HCT116 (cell line): ENCODE data around the gene RAB21. TPM values are rescaled to one million over a fixed set of nuclear protein-coding genes. Genes with fewer than 3 reads are reported as not detected.

Source experiments
- ATAC-seq: fragments of 200-7000 bp; cut with Tn5 transposase; 2 replicates; pipeline ENCODE4 v1.9.1; 2020; ENCODE audit warnings: mild to moderate bottlenecking, moderate library complexity
- BruUV-seq: library from RNA; stranded (reverse); fragments of 400-500 nt; replicated peaks from 2 replicates; lab custom pipeline; 2021; lab: Mats Ljungman, UMichigan
- CTCF ChIA-PET: fragments of 300-600 bp; sonication (Branson Sonifier 250); formaldehyde crosslinking; loops from one replicate; lab custom pipeline; 2021; ENCODE audit warnings: antibody characterized with exemption; lab: Charles Lee
- POLR2A ChIA-PET: fragments of 300-600, 350-600 bp; sonication (Branson Sonifier 250); formaldehyde crosslinking; loops from one replicate; lab custom pipeline; 2021; ENCODE audit warnings: antibody characterized with exemption; lab: Charles Lee
- RAD21 ChIA-PET, 2 experiments: fragments of 300-600 bp; sonication (Branson Sonifier 250); formaldehyde crosslinking; loops; one replicate each; lab custom pipeline; 2023; ENCODE audit warnings: low total read pairs in 2 of 2; ENCODE audit not compliant: uncharacterized antibody in 2 of 2, unreplicated experiment in 2 of 2, low non-redundant PET in 1 of 2; lab: Charles Lee
- DNase-seq: peaks from one replicate; pipeline ENCODE4 v3.0.0-alpha.2; 2010; ENCODE audit warnings: low read depth, low spot score
- H2AFZ ChIP-seq: fragments of 200-600 bp; shearing (Covaris generic), sonication (generic); 2 replicates; pipeline ENCODE4 v1.6.1; 2017; ENCODE audit warnings: low read depth, mixed run types, mixed read lengths, antibody characterized with exemption, low read length; ENCODE audit not compliant: poor library complexity, severe bottlenecking
- H3K27ac ChIP-seq: 2 replicates; pipeline ENCODE4 v1.5.1; 2012; ENCODE audit warnings: low read depth, low read length
- H3K27me3 ChIP-seq: fragments of 200-600 bp; sonication (generic); 2 replicates; pipeline ENCODE4 v1.6.1; 2016; ENCODE audit warnings: mixed run types, low read length, mixed read lengths; ENCODE audit not compliant: insufficient read depth
- H3K36me3 ChIP-seq, 2 experiments: fragments of 200-500 bp in 1 of 2; fragments of 200-600 bp in 1 of 2; sonication (Bioruptor generic) in 1 of 2; sonication (generic) in 1 of 2; 2 replicates each; pipeline versions ENCODE4 v1.5.1 to v1.6.1; 2014 to 2016; ENCODE audit warnings: low read length in 2 of 2, inconsistent platforms in 1 of 2, mixed read lengths in 1 of 2, mixed run types in 1 of 2; ENCODE audit not compliant: insufficient read depth in 2 of 2, control insufficient read depth in 1 of 2
- H3K4me1 ChIP-seq, 2 experiments: fragments of 200-600 bp in 1 of 2; sonication (generic) in 1 of 2; 2 replicates each; pipeline versions ENCODE4 v1.5.1 to v1.6.1; 2012 to 2017; ENCODE audit warnings: low read length in 2 of 2, inconsistent platforms in 1 of 2, mild to moderate bottlenecking in 1 of 2, mixed read lengths in 1 of 2, mixed run types in 1 of 2, moderate library complexity in 1 of 2; ENCODE audit not compliant: insufficient read depth in 2 of 2, control insufficient read depth in 1 of 2
- H3K4me2 ChIP-seq: fragments of 200-600 bp; sonication (generic); 2 replicates; pipeline ENCODE4 v1.6.1; 2017; ENCODE audit warnings: mixed run types, low read length, mixed read lengths
- H3K4me3 ChIP-seq, 2 experiments: fragments of 200-600 bp in 1 of 2; sonication (generic) in 1 of 2; replicated peaks in 1 of 2; 2 replicates each; pipeline ENCODE4 v1.5.1; 2011 to 2016; ENCODE audit warnings: low read length in 2 of 2, control low read depth in 1 of 2, low read depth in 1 of 2, mild to moderate bottlenecking in 1 of 2, mixed read lengths in 1 of 2, mixed run types in 1 of 2
- H3K79me2 ChIP-seq: fragments of 200-600 bp; sonication (generic); 2 replicates; pipeline ENCODE4 v1.6.1; 2017; ENCODE audit warnings: mild to moderate bottlenecking, mixed run types, low read length, moderate library complexity, mixed read lengths; ENCODE audit not compliant: insufficient read depth
- H3K9ac ChIP-seq: fragments of 200-600 bp; sonication (generic); 2 replicates; pipeline ENCODE4 v1.6.1; 2016; ENCODE audit warnings: low read length, mixed read lengths
- H3K9me2 ChIP-seq: fragments of 200-600 bp; sonication (generic), shearing (Covaris generic); 2 replicates; pipeline ENCODE4 v1.6.1; 2017; ENCODE audit warnings: mixed run types, mild to moderate bottlenecking, moderate library complexity; ENCODE audit not compliant: insufficient read depth
- H3K9me3 ChIP-seq, 2 experiments: fragments of 200-500 bp in 1 of 2; fragments of 200-600 bp in 1 of 2; sonication (Bioruptor generic) in 1 of 2; sonication (generic) in 1 of 2; 2 replicates each; pipeline ENCODE4 v1.6.1; 2014 to 2017; ENCODE audit warnings: low read length in 2 of 2, mixed read lengths in 2 of 2, inconsistent platforms in 1 of 2, low read depth in 1 of 2, mild to moderate bottlenecking in 1 of 2, mixed run types in 1 of 2, moderate library complexity in 1 of 2; ENCODE audit not compliant: control insufficient read depth in 1 of 2, insufficient read depth in 1 of 2
- H4K20me1 ChIP-seq: fragments of 200-600 bp; sonication (generic), shearing (Covaris generic); 2 replicates; pipeline ENCODE4 v1.6.1; 2017; ENCODE audit warnings: mixed run types, mild to moderate bottlenecking, moderate library complexity; ENCODE audit not compliant: insufficient read depth
- ELF1 ChIP-seq: IDR thresholded peaks from 2 replicates; pipeline ENCODE4 v1.6.1; 2012; ENCODE audit warnings: low read depth, borderline replicate concordance
- EZH2 ChIP-seq: fragments of 200-600 bp; sonication (generic); IDR thresholded peaks from 2 replicates; pipeline ENCODE4 v1.6.1; 2017; ENCODE audit warnings: antibody characterized with exemption, mixed run types
- EZH2phosphoT487 ChIP-seq: fragments of 200-600 bp; IDR thresholded peaks from 2 replicates; pipeline ENCODE4 v1.6.1; 2018; ENCODE audit warnings: antibody characterized with exemption, borderline replicate concordance
- FOSL1 ChIP-seq: IDR thresholded peaks from 2 replicates; pipeline ENCODE4 v1.6.1; 2012; ENCODE audit warnings: low read depth
- JUND ChIP-seq: IDR thresholded peaks from 2 replicates; pipeline ENCODE4 v1.6.1; 2012
- POLR2A ChIP-seq: IDR thresholded peaks from 2 replicates; pipeline ENCODE4 v1.7.0; 2011; ENCODE audit warnings: borderline replicate concordance; ENCODE audit not compliant: insufficient read depth, insufficient read length; ENCODE audit errors: extremely low read depth
- POLR2AphosphoS5 ChIP-seq: IDR thresholded peaks from 2 replicates; pipeline ENCODE4 v1.6.1; 2011; ENCODE audit warnings: mild to moderate bottlenecking, low read depth, low read length, moderate library complexity
- RAD21 ChIP-seq: IDR thresholded peaks from 2 replicates; pipeline ENCODE4 v1.6.1; 2012; ENCODE audit warnings: low read depth, mild to moderate bottlenecking
- SIN3A ChIP-seq: IDR thresholded peaks from 2 replicates; pipeline ENCODE4 v1.6.1; 2012; ENCODE audit warnings: low read depth
- SRF ChIP-seq: IDR thresholded peaks from 2 replicates; pipeline ENCODE4 v1.6.1; 2012; ENCODE audit warnings: low read depth
- YY1 ChIP-seq: IDR thresholded peaks from 2 replicates; pipeline ENCODE4 v1.6.1; 2011; ENCODE audit warnings: low read length, low read depth, moderate library complexity, mild to moderate bottlenecking; ENCODE audit not compliant: insufficient replicate concordance; ENCODE audit errors: extremely low read depth
- ZFX ChIP-seq: fragments of 450-650 bp; IDR thresholded peaks from 2 replicates; pipeline ENCODE4 v1.6.1; 2017
- intact Hi-C: fragments of 100-400 bp; cut with micrococcal nuclease; formaldehyde crosslinking; loops from 2 replicates; pipeline ENCODE4 v1.10.0; 2022
- total RNA-seq: library from RNA; stranded (reverse); gene quantifications from one replicate; pipeline ENCODE4 v1.2.1, GENCODE V29; 2021; ENCODE audit not compliant: unreplicated experiment
- TF ChIP-seq, protein P1 (sequence below): IDR thresholded peaks from 2 replicates; pipeline ENCODE4 v1.6.1; 2012; ENCODE audit warnings: low read depth

Gene RAB21
- total RNA-seq, 1 experiment from 2014 or later, result 57.1 TPM

- RAD21 ChIA-PET, result no interaction called here
- no TSS peak for BruUV-seq
- ATAC-seq, result peak; percentile 62; the same call in 1 of the 2 replicates
These were observed 49.8 kb downstream of the RAB21 start for GRCh38 chr12:71804505-71804904.

More at GRCh38 chr12:71804505-71804904, 49.8 kb downstream of the RAB21 start:
- no peak overlapping the region for H3K27ac ChIP-seq
- no peaks in the 10 kb centered on the region for H3K9me2 ChIP-seq
- no peak overlapping the region for H3K4me2 ChIP-seq
- no peaks in the 10 kb centered on the region for H3K36me3 ChIP-seq
- no peaks in the 10 kb centered on the region for H3K4me1 ChIP-seq
- ChIA-PET POLR2A (no interaction called here), CTCF (no interaction called here)
- H3K27me3 ChIP-seq, result no peaks in the 10 kb centered on the region; the same call in 1 of the 2 replicates
- no peaks in the 10 kb centered on the region for H3K9me3 ChIP-seq
- H3K4me3 ChIP-seq, result no peak overlapping the region
- TF ChIP-seq EZH2, result no peak
- no peak for TF ChIP-seq EZH2phosphoT487
- TF ChIP-seq POLR2A, result no peak
- TF ChIP-seq JUND, result no peak
- TF ChIP-seq YY1, result no peak
- no peak for TF ChIP-seq ZFX
- no peak for TF ChIP-seq ELF1
- TF ChIP-seq POLR2AphosphoS5, result no peak
- TF ChIP-seq FOSL1, result no peak
- TF ChIP-seq, protein P1, sequence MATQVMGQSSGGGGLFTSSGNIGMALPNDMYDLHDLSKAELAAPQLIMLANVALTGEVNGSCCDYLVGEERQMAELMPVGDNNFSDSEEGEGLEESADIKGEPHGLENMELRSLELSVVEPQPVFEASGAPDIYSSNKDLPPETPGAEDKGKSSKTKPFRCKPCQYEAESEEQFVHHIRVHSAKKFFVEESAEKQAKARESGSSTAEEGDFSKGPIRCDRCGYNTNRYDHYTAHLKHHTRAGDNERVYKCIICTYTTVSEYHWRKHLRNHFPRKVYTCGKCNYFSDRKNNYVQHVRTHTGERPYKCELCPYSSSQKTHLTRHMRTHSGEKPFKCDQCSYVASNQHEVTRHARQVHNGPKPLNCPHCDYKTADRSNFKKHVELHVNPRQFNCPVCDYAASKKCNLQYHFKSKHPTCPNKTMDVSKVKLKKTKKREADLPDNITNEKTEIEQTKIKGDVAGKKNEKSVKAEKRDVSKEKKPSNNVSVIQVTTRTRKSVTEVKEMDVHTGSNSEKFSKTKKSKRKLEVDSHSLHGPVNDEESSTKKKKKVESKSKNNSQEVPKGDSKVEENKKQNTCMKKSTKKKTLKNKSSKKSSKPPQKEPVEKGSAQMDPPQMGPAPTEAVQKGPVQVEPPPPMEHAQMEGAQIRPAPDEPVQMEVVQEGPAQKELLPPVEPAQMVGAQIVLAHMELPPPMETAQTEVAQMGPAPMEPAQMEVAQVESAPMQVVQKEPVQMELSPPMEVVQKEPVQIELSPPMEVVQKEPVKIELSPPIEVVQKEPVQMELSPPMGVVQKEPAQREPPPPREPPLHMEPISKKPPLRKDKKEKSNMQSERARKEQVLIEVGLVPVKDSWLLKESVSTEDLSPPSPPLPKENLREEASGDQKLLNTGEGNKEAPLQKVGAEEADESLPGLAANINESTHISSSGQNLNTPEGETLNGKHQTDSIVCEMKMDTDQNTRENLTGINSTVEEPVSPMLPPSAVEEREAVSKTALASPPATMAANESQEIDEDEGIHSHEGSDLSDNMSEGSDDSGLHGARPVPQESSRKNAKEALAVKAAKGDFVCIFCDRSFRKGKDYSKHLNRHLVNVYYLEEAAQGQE, result no peak
- no peak for TF ChIP-seq SRF
- TF ChIP-seq RAD21, result no peak
- no peak for TF ChIP-seq SIN3A
- intact Hi-C loops, result no loop called here
- no peaks in the 10 kb centered on the region for H3K79me2 ChIP-seq
- H4K20me1 ChIP-seq, result no peaks in the 10 kb centered on the region
- H2AFZ ChIP-seq, result no peak overlapping the region
- DNase-seq, result no peak
- H3K9ac ChIP-seq, result no peak overlapping the region
